ENCODE measurements around the gene ABCC8.

Gene ABCC8

DNA sequence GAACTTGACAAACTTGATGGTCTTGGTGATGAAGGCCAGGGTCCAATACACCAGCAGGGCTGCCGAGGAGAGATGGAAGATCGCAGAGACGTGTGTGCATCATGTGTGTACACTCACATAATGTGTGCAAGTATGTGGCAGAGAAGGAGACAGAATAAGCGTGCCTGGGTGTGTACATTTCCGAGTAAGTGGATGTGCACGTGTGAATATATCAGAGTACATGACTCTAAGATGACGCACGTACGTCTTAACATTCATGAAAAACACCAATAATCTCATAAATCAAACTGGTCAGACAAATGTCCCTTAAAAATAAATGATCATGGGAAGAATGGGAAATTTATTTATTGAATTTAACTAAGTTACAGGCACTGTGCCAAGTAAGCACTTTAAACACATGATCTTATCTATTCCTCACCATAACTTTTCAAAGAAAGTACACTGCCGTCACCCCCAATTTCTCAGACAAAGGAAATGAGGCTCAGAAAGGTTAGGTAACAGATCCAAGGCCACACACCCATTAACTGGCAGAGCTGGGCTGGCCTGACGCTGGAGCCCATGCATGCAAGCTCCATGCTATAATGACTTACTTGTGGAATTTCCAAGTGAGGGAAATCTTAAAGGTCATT lies 13.0 kb downstream of the ABCC8 start:
- no peak overlapping the region for H3K4me3 ChIP-seq (ENCODE audit: low read depth, low read length)
- TF ChIP-seq CTCF (IDR thresholded peaks at IDR 0.05; ENCODE audit: borderline replicate concordance, insufficient read depth, low read depth, low read length) = no peak

- no peak for TF ChIP-seq CTCF (IDR thresholded peaks at IDR 0.05; ENCODE audit: borderline replicate concordance, insufficient read depth, low read depth, low read length)
Observed at GRCh38 chr11:17462940-17463339, 13.7 kb downstream of the ABCC8 start.

GRCh38 chr11:17460406-17460805 lies 16.2 kb downstream of the ABCC8 start:
- no peak for TF ChIP-seq CTCF (IDR thresholded peaks at IDR 0.05; ENCODE audit: borderline replicate concordance, insufficient read depth, low read depth, low read length)
- H3K4me3 ChIP-seq (ENCODE audit: low read depth, low read length) = no peak overlapping the region

More at GRCh38 chr11:17462940-17463339, 13.7 kb downstream of the ABCC8 start:
- H3K4me3 ChIP-seq (ENCODE audit: low read depth, low read length) = no peak overlapping the region

GRCh38 chr11:17459236-17459896 lies 17.3 kb downstream of the ABCC8 start:
- no peak for TF ChIP-seq CTCF (IDR thresholded peaks at IDR 0.05; ENCODE audit: borderline replicate concordance, insufficient read depth, low read depth, low read length)
- H3K4me3 ChIP-seq (ENCODE audit: low read depth, low read length) = no peak overlapping the region

GRCh38 chr11:17458268-17458667 lies 18.4 kb downstream of the ABCC8 start:
- TF ChIP-seq CTCF (IDR thresholded peaks at IDR 0.05; ENCODE audit: borderline replicate concordance, insufficient read depth, low read depth, low read length) = no peak
- no peak overlapping the region for H3K4me3 ChIP-seq (ENCODE audit: low read depth, low read length)

DNA sequence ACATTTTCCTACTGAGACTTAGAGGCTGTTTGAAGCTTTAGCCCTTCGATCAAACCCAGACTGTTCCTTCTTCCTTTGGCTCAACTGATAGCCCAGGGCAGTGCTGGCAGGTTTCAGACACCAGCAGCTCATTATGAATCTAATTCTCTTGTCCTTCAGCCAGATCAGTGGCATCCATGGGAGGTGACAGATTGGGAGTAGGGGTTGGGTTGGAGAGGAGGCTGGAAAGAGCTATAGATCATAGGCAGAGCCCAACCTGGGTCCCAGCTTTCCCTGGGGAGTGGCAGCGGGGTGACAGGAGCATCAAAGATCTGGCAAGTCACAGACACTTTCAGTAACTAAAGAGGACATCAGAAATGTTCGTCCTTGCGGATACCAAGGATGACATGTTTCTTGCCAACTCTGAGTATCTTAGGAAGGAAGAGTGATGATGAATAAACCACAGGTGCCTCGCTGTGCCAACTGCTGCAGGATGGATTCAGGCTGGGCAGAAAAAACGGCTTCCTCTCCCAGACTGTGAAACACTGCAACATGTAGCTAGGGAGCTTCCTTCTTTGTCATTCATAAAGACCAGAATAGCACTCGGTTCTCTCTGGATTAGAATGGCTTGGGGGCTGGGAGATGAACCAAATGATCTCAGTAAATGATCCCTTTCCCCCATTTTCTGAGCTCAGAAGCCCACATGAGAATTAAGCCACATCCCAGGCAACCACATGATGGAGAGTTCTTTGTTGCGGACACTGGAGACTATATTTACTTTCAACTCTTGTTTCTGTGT lies 19.1 kb downstream of the ABCC8 start:
- no peak for TF ChIP-seq CTCF (IDR thresholded peaks at IDR 0.05; ENCODE audit: borderline replicate concordance, insufficient read depth, low read depth, low read length)
- H3K4me3 ChIP-seq (ENCODE audit: low read depth, low read length) = no peak overlapping the region

All from GM12875 (cell line).